ENCODE results near the gene PHACTR1.
A peak's percentile ranks its signal among the peaks of the same experiment; 100 is the strongest.

The PHACTR1 gene

DNA sequence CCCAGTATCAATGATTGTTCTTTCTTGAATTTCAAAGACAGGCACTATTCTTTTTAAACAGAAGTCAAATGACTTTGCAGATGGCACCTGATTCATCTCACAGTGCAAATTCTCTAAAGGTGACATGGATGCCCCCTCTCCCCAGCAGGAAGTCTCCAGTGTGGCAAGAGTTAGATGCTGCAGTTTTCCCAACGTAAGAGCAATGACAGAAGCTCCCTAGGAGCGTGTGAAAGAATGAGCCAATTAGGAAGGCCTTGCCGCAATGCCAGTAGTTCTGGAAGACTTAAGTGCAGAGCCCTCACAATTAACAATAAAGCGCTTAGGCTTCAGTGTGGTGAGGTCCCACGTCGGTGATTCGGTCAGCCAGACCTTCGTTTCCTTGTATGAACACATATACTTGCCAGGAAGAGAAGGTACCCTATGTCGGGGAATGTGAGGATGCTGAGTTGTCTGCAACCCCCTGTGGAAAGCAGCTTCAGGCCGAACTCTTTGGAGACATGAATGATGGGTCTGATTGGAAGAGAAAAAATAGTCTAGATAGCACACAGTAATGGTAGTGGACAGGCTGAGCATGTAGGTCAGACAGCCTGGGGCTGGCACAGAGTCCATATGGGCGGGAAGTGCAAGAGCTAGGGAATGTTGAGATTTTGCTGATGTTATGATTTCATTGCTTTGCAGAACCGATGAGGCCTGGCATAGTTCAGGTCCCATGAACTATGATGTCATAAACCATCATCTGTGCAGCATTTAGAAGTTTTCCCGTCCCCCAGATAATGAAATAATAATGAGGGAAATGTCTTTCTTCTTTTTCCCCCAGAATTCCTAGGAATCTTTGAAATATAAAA lies 132.6 kb downstream of the PHACTR1 start:
- DNase-seq (ENCODE audit: low read depth in 2 of 2) = no peak

DNA sequence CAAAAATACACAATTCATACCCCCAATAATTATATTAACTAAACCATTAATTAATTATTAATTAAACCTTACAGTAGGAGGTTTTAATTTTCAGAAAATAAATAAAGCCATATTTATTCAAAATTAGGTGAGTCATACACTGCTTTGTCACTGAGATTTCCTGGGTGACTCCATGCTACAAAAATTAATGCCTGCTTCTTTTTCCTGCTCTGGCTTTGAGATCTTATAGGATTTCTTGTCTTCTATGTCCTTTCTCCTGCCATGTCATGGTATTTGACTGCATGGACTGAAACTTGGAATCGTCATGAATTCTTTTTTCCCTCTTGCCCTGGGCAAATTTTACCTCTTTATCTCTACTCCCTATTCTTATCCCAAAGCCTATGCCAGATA lies 133.2 kb downstream of the PHACTR1 start:
- DNase-seq (ENCODE audit: low read depth in 2 of 2) = no peak

DNA sequence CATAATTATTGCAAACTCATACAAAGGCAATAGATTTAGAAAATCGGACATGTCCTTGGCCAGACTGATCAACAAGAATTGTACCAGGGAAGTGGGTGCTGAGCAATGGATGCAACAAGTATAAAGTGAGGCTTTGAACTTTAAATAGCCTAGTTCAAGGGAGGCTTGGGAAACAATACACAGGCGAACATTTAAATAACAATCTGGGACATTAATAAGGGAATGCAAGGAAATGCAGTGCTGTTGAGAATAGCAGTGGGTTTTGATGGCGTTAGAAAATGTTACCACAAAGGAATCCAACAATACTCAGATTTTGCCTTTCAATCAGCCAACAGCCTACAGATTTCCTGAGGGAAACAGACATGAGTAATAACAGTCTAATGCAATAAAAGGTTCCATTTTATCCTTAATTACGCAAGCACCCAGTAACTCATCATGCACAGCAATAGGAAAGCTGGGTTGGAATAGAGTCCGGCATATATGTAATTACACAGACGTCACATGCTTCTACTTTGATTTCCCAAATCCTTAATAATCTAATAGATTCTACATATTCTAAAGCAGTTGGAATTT lies 134.6 kb downstream of the PHACTR1 start:
- DNase-seq (ENCODE audit: low read depth in 2 of 2) = no peak

DNA sequence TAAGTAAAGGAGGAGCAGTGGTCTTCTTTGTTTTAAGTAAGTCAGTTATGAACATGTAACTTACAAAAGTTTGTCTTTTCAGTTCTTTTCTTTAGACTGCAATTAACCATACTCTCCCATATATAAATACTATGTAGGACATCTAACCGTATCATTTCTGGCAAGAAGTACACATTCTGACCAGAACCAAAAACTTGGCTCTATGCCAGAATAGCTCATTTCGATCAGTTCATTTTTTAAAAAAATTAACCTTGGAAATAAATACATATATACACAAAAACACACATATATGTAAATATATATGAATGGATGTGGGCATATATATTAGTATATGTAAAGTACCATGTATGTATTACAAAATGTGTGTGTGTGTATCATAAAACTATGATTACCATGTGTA lies 145.0 kb downstream of the PHACTR1 start:
- no peak for DNase-seq (ENCODE audit: low read depth in 2 of 2)

DNA sequence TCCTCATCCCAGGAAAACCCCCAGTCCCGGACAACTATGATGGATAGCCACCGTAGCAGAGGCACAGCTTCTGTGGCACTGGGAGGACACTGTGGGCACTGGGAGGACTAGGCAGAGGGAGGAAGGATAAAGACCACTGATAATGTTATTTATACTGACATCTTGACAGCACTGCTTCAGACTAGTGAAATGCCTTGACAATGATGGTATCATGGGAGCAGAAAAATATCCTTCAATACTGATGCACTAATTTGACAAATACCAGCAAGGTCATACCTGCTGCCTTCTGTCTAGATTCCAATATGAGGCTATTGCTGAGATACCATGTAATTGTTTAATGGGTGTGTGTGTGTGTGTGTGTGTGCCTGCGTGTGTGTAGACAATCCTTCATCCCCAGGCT lies 148.6 kb downstream of the PHACTR1 start:
- no peak for DNase-seq (ENCODE audit: low read depth in 2 of 2)

DNA sequence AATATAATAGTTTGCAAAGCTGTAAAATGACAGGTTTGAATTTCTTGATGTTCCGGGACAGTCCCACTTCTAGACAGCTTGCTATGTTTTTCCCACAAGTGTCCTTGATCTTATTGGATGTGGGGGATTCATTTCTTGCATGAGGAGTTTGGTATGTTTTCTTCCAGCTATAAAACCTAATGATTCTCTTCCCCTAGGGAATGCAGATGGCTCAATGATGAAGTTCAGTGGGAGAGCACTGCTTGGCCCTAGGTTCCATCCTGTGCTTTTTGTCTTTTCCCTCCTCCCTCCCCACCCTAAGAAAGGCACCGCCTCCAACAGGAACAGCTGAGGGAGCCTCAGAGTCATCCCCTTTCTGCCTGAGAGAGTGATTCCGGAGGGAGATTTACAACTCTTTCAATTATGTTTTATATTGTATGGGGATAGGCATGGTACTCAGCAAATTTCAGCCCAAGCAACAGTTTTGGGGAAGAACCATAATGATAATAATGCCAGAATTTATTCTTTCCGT lies 149.2 kb downstream of the PHACTR1 start:
- no peak for DNase-seq (ENCODE audit: low read depth in 2 of 2)

DNA sequence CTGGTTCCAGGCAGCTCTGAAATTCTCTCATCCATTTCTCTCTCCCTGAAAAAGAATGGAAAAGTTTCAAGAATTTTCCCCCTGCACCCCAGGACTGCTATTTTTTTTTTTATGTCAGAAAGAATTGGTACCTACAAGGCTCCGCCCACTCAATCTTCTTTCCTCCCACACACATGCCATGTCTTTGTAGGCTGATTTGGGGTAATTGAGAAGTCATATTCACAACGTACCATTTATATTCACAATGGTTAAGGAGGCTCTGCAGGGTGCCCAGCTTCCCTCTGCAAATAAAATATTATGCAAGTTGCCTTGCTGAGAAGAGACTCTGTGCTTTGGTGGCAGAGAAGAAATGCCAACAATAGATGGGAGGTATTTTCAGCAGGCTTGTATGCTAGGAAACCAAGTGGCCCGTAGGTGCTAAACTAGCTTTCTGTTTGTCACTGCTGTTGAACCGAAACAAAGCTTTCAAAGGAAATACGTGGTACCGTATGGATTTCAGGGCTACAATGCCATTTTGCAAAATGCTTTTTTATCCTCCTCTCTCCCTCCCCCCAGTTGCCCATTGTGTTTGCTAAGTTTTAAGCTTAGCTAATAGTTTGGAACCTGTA lies 150.0 kb downstream of the PHACTR1 start:
- DNase-seq (ENCODE audit: low read depth in 2 of 2) = no peak

DNA sequence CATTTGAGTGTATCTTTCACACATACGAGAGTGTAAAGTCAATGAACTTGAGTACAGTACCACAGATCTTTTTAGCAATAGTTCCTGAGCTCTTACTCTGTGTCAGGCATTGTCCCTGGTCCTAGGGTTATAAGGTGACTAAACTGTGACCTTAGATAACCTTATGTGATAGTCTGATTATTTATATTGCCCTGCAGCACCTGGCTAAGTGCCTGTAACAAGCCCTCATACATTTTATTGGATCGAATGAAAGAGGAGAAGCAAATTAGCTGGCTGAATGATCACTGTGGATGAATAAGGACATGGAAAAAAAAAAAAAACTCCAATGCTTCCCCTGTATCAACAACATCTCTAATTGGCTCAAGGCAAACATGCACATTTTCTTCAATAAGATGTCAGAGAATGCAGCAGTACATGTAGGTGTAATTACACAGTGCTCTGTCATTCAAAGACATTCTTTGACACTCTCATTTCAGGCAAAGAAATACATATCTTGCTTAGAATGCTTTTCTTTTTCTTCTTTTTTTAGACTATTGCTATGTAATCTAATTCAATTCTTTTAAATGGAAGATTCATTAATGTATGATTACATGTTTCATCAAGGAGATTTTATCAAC lies 153.4 kb downstream of the PHACTR1 start:
- DNase-seq (ENCODE audit: low read depth in 2 of 2) = no peak

DNA sequence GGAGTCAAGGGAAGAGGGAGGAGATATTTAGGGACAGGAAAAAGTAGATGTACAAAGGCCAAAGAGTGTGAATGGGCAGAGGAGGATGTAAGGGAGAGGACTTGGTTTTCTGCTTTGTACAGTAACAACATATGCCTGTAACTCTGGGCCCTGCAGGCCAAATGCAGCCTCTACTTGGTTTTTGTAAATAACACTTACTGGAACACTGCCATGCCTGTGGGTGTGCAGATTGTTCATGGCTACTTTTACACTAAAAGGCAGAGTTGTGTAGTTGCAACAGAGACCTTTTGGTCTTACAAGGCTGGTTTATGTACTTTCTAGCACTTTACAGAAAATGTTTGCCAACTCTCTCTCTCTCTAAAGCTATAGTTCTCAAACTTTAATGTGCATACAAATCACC lies 157.1 kb downstream of the PHACTR1 start:
- DNase-seq (ENCODE audit: low read depth in 2 of 2) = no peak

DNA sequence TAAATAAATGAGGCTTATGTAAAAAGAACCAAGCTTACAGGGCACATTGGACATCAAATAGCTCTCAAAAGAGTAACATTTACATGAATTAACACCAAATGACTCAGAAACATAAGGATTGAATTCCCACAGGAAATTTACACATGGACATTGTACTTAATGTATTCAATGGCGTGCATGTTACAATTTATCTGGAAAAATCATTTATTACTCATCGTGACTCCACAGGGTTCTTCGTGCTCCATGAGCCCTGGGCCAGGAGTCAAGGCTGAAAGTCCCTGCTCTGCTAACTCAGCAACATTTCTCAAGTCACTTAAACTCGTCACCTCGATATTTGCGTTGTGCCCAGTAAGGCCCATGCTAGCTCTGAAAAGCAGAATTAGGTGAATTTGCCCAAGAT lies 158.5 kb downstream of the PHACTR1 start:
- no peak for DNase-seq (ENCODE audit: low read depth in 2 of 2)

DNA sequence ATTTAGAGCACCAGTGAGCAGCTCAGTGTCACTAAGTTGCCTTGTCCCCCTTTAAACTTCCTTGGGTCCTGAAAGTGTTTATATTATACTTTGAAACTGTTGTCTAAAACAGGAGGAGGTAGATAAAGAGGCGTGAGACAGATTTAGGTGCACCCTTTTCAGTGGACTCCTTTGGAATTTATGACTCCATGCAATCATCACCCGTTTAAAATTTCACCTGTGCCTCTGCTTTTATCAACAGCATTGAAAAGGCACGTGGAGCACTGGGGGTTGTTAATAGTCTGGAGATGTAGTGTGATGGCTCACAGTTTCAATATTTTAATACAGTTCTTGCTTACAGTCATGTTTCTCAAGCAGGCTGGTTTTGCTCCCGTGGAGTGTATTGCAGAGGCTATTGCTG lies 162.2 kb downstream of the PHACTR1 start:
- no peak for DNase-seq (ENCODE audit: low read depth in 2 of 2)

DNA sequence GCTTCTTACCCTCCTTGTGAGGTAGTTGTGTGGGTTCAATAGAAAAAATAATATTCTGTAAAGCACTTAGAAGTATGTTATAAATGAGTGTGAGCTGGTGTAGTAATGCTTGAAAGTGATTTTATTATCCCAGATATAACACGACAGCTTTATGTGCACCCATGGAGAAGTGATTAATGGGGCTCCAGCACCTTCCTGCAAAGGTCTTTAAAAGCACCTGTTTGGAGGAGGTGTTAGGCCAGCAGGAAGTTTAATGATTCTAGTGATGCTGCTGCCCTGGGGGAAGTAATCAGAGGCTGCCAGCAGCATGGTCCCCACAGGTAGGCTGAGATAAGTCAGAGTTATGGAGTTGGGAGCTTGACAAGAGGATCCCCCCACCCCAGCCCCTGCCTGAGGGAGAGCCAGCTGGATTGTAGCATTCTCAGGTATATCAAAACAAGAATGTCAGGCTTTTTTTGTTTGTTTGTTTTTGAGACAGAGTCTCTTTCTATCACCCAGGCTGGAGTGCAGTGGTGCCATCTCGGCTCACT lies 166.3 kb downstream of the PHACTR1 start:
- no peak for DNase-seq (ENCODE audit: low read depth in 2 of 2)

DNA sequence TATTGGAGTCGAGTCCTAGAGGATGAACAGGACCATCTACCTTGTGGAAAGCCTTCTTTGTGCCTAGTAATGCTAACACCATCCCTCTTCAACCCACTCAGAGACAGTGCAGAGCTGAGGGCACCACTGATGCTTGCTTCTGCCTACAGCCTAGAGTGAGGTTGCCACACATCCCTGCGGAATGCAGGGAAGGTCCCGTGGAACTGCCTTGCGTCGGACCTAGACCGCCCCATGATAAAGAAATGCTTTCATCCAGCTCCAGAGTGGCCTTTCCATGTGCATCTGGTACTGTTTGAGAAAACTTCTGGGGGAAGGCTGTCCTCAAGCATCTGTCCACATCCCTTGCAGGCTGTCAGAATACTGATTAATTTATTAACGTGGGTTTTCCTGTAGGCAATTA lies 168.4 kb downstream of the PHACTR1 start:
- no peak for DNase-seq (ENCODE audit: low read depth in 2 of 2)

DNA sequence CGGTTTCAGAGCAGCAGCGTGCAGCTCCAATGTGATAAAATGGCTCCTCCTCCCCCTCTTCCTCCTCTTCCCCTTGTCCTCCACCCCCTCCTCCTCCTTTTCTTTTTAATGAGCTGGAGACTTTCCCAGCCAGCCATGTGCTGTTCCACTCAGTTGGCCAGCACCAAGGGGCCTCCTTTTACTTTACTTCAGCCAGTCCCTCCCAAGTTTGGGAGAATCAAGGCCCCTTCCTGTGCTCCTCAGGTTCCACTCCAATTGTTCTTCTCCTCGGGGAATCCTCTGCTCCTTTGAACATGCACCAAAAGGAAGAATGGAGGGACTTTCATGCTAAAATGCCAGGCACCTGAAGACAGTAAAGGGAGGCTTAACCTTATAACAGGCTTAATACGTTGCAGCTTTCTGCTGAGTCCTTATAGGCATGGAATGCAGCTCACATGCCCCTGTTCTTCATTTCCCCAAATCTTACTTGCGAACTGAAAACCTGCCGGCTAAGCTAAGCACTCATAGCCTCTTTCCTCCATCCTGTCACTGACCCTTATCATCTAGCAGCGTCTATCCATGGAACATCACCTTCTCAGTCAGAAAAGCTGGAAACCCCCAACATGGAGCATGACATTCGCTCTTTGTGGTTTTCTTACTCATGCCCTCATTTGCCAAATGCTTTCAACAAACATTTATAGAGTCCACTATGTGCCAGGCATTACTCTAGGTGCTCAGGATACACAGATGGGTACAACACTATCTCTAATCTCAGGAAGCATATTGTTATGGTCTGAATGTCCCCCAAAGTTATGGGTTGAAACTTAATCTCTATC lies 170.6 kb downstream of the PHACTR1 start:
- DNase-seq (ENCODE audit: low read depth in 2 of 2) = no peak

DNA sequence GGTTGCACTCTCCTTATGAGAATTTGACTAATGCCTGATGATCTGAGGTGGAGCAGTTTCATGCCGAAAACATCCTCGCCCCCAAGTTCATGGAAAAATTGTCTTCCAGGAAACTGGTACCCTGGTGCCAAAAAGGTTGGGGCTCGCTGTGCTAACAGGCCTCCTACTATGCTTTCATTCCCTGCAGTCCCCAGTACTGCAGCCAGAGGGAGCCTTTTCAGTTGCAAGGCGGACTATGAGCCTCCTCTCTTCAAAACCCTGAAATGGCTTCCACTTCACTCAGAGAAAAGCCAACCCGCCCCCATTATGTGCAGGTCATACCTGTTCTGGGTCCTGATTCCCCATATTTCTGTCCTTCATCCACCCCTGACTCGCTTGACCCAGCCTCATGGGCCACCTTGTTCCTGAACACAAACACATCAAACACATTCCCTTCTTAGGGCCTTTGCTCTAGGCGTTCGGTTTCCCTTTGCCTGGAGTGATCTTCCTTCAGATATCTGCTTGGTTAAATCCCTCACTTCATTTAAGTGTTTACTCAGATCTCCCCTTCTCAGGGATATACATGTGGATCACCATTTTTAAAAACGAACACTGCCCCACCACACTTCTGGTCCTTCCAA lies 173.7 kb downstream of the PHACTR1 start:
- peak; percentile 11 to 17 for DNase-seq (ENCODE audit: low read depth in 2 of 2)

DNA sequence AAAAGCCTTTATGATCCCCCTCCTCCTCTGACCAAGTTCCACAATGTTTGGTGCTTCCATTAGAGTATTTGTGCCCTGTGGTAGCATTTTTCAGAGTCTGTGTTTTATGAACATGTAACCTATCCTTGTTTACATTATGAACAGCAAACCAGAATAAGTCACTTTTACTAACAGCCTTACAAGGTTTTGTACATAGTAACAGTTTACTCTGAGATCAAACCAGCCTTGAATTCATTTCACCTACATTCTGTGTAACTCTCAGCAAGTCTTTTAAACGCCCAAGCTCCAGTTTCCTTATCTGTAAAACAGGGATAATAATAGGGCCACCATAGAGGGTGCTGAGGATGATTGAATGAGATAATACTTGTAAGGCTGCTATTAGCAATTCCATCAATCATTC lies 175.0 kb downstream of the PHACTR1 start:
- no peak for DNase-seq (ENCODE audit: low read depth in 2 of 2)

DNA sequence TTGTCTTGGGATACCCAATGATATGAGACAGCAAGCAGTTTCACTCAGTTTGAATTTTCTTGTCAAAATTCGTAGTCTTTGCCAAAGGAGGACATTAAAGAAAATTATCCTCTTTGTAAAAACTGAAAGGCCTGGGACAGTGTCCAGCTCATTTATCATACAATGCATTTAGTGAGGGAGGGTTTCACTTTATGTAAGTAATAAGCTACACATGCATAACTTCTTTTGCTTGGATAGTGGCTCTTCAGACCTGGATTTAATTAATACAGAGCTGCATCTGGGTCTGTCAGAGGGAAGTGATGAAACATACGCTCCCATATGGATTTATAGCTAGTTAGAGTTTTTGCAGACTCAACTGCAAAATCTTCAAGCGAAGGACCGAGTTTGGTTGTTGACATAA lies 175.6 kb downstream of the PHACTR1 start:
- DNase-seq (ENCODE audit: low read depth in 2 of 2) = no peak

DNA sequence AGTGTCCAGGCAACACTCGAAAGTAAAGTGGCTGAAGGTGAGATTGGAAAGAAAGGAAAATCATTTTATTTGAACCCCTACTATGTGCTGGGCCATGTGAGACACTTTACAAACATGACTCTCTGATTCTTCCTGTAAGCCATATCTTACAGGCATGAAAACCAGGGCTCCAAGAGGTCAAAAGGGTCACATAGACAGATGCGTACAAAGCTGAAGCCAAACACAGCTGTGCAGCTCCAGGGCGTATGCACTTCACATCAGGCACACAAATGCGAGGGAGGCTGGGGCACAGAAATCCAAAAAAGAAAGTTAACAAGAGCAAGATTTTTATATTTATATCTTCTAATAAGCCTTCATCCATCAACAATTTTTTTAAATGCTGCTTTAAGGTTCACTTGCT lies 176.5 kb downstream of the PHACTR1 start:
- no peak for DNase-seq (ENCODE audit: low read depth in 2 of 2)

DNA sequence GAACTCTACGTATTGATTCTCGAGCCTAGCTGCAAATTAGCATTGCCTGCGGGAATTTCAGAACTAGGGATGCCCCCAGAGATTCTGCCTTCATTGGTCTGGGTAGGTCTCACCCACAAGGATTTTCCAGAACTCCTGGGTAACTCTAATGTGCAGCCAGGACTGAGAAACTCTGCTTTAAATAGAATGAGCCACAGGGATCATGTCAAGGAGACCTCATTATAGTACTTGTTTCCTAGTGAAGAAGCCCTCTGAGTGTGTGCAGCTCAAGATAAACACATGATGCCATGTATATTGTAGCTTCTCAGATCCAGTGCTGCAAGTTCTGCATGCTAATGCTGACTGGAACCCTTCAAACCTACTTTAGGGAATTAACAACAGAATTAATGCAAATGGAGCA lies 179.2 kb downstream of the PHACTR1 start:
- no peak for DNase-seq (ENCODE audit: low read depth in 2 of 2)

DNA sequence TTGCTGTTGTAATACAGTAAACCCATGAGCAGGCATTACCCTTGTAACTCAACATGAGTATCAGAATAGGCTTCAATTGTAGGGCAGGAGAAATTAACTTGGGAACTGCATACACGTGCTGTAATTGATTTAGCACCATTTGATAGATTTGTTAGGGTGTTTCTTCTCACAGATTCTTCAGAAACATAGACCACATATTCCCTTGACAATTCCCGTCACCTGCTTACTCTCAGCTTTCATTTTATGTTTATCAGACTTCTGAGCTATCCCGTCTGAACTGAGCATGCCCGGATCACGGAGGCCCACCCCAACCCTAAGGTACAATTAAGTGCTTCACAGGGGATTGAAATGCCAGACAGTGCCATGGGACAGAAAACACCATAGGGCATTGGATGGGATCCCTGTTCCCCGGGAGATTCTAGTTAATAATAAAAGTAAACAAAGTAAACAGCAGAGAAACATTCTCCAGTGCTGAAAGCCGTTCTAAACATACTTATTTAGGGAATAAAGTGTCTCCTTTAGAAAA lies 179.7 kb downstream of the PHACTR1 start:
- no peak for DNase-seq (ENCODE audit: low read depth in 2 of 2)

DNA sequence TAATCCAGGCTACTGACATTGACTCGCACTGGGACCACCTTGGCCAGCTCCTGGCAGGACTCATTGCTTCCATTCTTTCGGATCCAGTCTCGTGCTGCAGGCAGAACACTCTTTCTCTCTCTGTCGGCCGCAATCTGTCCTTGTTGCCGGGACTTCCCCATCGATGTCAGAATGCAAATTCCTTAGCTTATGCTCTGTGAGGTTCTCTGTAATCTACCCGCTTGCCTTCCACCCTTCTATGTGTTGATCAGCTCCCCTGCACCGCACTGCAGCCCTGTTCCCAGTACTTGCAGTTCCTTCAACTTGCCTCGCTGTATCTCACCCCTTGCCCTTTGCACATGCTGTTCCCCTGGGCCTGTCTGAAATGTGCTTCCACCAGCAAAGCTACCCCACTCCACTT lies 182.0 kb downstream of the PHACTR1 start:
- no peak for DNase-seq (ENCODE audit: low read depth in 2 of 2)
